Measurements from ENCODE around the gene HIGD1B.
A peak's percentile ranks its signal among the peaks of the same experiment; 100 is the strongest.
"Not testable (repeated sequence)": the region's sequence is repeated elsewhere in the genome, so short reads cannot be mapped to it uniquely, and the experiment has no call there.

HIGD1B gene

DNA sequence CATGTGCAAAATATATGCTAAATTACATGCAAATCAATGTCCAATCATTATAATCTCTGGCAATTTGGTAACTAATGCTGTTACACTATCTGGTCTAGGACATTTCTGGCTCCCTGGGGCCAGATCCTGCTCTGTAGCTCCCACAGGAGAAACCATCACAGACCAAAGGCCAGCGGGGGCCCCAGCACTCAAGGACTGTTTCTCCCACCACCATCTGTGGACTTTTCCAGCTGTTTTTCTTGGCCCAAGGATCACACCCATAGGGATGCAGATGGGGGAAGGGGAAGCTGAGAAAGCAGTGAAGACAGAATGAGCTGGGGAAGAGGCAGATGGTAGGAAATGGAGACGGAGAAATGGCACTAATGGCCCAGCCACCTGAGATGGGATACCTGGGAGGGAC lies at the start of gene HIGD1B:
Gene HIGD1B (plus strand): TSS at position 298 of the 400 bp plus-strand sequence. CDS start 270 bp downstream, outside the sequence.
- no peak for DNase-seq

DNA sequence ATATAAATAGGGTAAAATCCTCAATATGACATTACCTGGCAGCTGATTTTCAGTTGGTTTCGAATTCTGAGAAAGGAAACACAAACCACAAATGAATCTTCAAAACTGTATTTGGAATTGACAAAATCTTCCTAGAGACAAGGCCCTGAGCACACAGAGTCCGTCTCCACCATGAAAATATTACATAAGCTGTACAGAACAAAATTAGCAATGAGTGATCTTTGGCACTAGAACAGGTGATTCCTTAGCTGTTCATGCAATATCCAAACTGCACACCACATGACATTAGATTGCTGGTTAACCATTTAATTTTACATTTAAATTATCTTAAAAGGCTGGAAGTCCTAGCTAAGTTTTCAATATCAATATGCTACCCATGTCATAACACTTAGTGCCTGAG lies 49.3 kb upstream of the HIGD1B start:
- DNase-seq = no peak

GRCh38 chr17:44801880-44802279 lies 45.8 kb upstream of the HIGD1B start:
- DNase-seq = no peak

GRCh38 chr17:44804302-44805089 lies 43.2 kb upstream of the HIGD1B start:
- DNase-seq = no peak

DNA sequence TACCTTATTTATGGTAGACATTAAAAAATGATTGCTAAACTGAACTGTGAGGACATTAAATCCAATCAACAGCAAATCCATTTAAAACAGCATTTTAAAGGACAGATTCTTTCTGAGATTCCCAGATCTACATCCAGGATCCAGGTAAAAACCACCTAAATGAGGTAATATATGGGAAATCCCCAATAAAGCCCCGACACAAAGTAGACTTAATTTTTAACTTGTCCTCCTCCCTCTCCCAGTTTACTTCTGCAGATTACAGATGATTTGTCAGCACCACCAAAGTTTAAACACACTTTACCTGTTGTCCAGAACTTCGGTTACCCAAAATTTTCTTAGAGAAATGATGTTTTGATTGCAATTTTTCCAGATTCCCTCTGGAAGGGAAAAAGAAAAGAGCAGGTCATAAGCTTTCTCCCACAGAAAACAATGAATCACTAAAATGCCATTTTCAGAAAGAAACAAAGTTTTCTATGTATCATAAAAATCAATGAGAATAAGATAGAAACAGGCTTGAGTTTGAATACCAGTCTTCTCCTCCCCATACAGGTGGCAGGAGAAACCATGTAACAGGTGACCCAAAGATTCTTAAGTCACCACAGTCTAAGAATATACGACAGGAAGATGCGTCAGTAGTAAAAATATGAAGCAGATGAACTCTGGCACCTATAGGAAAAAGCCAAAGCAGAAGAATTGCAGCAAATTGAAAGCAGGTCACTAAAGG lies 40.4 kb upstream of the HIGD1B start:
- no peak for DNase-seq

GRCh38 chr17:44807817-44808155 lies 39.9 kb upstream of the HIGD1B start:
- DNase-seq = no peak

- no peak for DNase-seq
Measured at GRCh38 chr17:44808156-44808555, 39.5 kb upstream of the HIGD1B start.

DNA sequence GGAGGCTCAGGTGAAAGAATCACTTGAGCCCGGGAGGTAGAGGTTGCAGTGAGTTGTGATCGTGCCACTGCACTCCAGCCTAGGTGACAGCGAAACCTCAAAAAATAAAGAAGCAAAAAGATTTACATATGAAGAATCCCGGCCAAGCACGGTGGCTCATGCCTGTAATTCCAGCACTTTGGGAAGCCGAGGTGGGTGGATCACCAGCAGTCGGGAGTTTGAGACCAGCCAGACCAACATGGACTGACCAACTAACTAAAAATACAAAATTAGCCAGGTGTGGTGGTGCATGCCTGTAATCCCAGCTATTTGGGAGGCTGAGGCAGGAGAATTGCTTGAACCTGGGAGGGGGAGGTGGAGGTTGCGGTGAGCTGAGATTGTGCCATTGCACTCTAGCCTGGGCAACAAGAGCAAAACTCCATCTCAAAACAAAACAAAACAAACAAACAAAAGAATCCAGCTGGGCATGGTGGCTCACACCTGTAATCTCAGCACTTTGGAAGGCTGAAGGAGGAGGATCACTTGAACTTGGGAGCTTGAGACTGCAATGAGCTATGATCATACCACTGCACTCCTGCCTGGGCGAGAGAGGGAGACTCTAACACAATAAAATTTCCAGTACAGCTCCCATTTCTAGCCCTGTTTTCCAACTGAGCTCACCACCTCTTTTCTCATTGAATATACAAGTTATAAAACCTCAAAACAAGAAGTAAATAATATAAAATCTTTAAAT lies 38.9 kb upstream of the HIGD1B start:
- not testable (repeated sequence) for DNase-seq

GRCh38 chr17:44812263-44812662 lies 35.4 kb upstream of the HIGD1B start:
- DNase-seq = no peak

DNA sequence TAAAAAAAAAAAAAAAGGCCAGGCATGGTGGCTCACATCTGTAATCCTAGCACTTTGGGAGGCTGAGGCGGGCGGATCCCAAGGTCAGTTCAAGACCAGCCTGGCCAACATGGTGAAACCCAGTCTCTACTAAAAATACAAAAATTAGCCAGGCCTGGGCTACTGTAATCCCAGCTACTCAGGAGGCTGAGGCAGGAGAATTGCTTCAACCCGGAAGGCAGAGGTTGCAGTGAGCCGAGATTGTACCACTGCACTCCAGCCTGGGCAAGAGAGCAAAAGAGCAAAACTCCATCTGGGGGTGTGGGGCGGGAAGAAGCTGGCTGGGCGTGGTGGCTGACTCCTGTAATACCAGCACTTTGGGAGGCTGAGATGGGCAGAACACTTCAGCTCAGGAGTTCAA lies 29.2 kb upstream of the HIGD1B start:
- DNase-seq = not testable (repeated sequence)

GRCh38 chr17:44820631-44821212 lies 27.0 kb upstream of the HIGD1B start:
- no peak for DNase-seq

GRCh38 chr17:44825236-44825635 lies 22.4 kb upstream of the HIGD1B start:
- not testable (repeated sequence) for DNase-seq

DNA sequence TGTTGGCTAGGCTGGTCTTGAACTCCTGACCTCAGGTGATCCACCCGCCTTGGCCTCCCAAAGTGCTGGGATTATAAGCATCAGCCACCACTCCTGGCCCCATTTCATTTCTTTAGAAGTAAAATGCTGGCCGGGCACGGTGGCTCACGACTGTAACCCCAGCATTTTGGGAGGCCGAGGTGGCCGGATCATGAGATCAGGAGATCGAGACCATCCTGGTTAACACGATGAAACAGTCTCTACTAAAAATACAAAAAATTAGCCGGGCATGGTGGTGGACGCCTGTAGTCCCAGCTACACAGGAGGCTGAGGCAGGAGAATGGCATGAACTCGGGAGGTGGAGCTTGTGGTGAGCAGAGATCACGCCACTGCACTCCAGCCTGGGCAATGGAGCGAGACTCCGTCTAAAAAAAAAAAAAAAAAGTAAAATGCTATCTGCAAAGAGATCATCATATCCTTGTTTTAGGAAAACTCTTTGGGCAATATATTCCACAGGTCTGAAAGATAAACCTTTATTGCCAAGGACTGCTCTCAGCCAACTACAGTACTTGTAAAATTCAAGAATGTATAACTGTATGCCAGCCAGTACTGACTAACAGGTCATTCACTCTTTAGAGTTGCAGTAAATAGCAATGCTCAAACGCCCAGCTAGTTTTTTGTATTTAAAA lies 21.4 kb upstream of the HIGD1B start:
- no peak for DNase-seq

DNA sequence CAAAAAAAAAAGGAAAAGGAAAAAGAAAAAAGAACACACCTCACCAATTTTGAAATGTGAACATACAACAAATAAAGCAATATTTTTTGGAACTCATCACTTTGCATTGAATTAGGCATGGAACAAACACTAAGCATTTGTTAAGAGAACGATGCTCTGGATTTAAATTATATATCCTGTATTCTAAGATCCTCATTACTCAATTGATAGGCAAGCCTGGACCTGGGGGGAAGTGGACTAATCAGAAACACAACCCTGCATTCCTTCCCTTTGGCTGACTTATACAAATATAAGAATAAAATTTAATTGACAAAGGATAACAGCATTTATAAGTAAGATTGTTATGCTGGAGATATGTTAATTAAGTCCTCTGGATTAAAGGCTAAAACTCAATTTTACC lies 19.8 kb upstream of the HIGD1B start:
- DNase-seq = no peak

- peak; percentile 23 for DNase-seq
Measured at GRCh38 chr17:44828919-44829522, 18.7 kb upstream of the HIGD1B start.

DNA sequence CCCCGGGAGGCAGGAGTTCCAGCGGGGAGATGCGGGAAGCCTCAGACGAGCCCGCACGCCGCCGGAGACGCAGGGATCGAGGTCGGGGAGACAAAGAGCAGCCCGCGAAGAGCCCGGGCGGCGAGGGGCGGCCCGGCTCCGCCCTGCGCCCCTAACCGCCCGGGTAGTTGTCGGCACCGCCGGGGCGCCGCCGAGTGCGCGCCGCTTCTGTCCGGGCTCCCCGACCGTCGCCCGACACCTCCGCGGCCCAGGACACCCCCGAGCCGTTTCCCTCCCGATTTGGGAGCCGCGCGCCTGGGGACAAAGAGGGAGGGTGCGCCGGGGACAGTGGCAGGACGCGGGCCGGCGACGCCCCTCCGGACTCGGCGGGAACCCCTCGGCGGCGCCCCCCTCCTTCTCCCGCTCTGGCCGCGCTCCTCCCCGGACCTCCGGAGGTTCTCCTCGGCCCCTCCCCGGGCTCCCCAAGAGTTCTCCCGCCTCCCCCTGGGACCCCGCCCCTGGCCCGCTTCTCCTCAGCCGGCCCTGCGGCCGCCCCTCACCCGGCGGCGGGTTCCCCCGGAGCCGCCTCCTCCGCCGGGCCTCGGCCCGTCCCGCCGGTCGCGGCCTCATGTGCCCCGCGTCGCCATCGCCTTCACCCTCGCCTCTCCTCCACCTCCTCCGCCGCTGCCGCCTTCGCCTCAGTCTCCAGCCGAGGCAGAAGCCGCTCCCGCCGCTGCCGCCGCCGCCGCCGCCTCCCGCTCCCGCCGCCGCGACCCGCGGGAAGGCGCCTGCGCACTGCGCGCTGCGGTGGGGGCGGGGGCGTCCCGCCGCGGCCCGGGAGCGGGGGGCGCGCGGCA lies 17.9 kb upstream of the HIGD1B start, which contains the start of gene GJC1:
Gene GJC1 (minus strand): TSS at position 765 of the 836 bp plus-strand sequence. CDS start 24,470 bp downstream, outside the sequence.
- DNase-seq = no peak

GRCh38 chr17:44830359-44831288 lies 17.1 kb upstream of the HIGD1B start:
- no peak for DNase-seq

DNA sequence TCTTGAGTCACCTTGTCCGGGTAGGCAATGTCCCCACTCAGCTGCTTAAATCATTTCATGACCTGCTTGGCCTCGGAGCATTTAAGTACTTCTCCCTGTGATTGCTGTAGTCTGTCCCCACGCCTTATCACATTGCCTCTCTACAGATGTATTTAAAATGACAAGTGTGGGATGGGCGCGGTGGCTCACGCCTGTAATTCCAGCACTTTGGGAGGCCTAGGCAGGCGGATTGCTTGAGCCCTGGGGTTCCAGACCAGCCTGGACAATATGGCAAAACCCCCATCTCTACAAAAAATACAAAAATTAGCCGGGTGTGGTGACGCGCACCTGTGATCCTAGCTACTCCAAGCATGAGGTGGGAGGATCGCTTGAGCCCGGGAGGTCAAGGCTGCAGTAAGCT lies 16.3 kb upstream of the HIGD1B start:
- no peak for DNase-seq

- no peak for DNase-seq
Measured at GRCh38 chr17:44832805-44833204, 14.9 kb upstream of the HIGD1B start.

- no peak for DNase-seq
Measured at GRCh38 chr17:44837196-44837595, 10.5 kb upstream of the HIGD1B start.

Data from GDM1 (cell line).